Choroid plexus epithelial cell (primary cell): ENCODE results near the gene SCUBE1.
"Not testable (repeated sequence)": the region's sequence is repeated elsewhere in the genome, so short reads cannot be mapped to it uniquely, and the experiment has no call there.

ENCODE experiments used
- DNase-seq: peaks from one replicate; pipeline ENCODE4 v3.0.0-alpha.2; 2010; ENCODE audit warnings: low read depth
- H3K4me3 ChIP-seq: 2 replicates; pipeline ENCODE4 v1.5.1; 2011; ENCODE audit warnings: low read depth, mild to moderate bottlenecking, control low read depth, low read length, moderate library complexity
- TF ChIP-seq, protein P1 (sequence below): conservative IDR thresholded peaks from 2 replicates; pipeline ENCODE4 v1.5.1; 2011; ENCODE audit warnings: low read depth, mild to moderate bottlenecking, control low read depth, inconsistent platforms, low read length, moderate library complexity

Gene SCUBE1

DNA sequence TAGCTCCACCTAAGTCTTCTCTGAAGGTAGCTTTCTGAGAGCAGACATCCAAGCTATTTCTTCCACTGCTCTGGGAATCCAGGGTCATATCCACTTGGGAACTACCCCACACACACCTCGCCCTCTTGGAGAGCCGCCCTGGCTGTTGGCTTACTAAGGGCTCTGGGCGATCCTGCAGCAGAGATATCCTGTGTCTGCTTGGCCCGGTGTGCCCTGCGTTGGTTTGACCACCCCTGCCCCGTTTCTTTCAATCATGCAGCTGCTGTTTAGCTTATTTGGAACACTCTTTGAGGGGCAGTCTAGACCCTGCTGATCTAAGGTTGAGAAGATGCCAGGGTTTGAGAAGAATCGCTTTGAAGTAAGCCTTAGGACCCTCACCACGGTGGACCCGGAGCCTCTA is 17.4 kb upstream of the SCUBE1 start:
- TF ChIP-seq, protein P1, sequence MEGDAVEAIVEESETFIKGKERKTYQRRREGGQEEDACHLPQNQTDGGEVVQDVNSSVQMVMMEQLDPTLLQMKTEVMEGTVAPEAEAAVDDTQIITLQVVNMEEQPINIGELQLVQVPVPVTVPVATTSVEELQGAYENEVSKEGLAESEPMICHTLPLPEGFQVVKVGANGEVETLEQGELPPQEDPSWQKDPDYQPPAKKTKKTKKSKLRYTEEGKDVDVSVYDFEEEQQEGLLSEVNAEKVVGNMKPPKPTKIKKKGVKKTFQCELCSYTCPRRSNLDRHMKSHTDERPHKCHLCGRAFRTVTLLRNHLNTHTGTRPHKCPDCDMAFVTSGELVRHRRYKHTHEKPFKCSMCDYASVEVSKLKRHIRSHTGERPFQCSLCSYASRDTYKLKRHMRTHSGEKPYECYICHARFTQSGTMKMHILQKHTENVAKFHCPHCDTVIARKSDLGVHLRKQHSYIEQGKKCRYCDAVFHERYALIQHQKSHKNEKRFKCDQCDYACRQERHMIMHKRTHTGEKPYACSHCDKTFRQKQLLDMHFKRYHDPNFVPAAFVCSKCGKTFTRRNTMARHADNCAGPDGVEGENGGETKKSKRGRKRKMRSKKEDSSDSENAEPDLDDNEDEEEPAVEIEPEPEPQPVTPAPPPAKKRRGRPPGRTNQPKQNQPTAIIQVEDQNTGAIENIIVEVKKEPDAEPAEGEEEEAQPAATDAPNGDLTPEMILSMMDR = no peak
- no peak for DNase-seq
- no peak overlapping the region for H3K4me3 ChIP-seq

DNA sequence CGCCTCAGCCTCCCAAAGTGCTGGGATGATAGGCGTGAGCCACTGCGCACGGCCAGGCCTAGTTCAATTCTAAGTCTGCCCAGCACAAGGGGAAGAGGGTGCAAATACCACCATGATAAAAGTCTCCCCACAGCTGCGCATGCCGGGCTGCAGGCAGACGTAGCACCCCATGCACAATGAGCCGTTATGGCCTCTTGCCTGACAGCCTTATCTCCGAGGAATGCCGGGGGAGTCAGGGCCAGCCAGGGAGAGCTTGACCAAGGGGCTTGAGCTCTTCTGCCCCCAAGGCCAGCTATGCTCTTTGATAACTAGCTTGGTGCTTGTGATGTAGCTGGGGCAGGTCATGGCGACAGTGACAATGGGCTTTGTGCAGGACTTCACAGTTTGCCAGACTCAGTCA is 13.7 kb upstream of the SCUBE1 start:
- TF ChIP-seq, protein P1 = no peak

DNA sequence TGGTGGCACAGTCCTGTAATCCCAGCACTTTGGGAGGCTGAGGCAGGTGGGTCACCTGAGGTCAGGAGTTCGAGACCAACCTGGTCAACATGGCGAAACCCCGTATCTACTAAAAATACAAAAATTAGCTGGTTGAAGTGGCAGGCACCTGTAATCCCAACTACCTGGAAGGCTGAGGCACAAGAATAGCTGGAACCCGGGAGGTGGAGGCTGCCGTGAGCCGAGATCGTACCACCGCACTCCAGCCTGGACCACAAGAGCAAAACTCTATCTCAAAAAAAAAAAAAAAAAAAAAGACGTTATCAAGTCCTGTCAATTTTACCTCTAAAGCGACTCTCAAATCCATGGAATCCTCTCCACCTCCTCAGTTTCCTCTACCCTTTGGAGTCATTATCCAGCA is 12.5 kb upstream of the SCUBE1 start:
- not testable (repeated sequence) for DNase-seq, H3K4me3 ChIP-seq

More for the DNA sequence above, 13.7 kb upstream of the SCUBE1 start:
- no peak for DNase-seq
- H3K4me3 ChIP-seq = no peak overlapping the region

DNA sequence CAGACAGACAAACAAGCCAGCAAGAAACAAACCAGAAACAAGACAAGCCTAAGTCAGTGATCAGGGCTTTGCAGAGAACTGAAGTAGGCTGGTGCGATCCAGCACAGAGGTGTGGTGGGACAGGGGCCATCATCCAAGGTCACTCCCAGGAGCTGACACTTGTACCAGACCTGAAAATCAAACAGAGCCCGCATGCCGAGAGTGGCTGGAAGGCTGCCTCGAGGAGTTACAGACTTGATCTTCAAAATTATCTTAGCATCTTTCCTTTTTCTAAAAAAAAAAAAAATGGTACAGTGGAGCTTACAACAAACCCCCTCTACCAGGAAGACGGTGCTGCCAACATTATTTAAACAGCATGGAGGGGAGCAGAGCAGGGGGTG is 8.8 kb upstream of the SCUBE1 start:
- TF ChIP-seq, protein P1 = no peak
- no peak for DNase-seq
- H3K4me3 ChIP-seq = no peak overlapping the region

DNA sequence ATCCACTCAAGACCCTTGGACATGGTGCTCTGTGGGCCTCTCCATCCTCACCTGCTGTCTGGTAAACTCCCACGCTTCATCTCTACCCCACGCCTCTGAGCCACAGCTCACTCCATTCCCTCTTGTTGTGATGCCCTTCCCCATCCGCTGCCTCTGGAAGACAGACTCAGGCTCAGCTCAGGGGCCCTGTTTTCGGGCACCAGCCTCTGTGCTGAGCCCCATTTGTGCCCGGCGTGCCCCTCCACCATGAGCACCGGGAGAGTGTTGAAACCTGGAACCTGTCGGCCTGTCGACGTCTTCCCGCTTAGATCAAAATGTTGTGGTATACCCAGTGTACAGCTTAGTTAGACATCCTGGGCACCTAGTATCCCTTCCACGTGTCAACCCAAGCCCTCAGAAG is 6.5 kb upstream of the SCUBE1 start:
- no peak for DNase-seq
- no peak overlapping the region for H3K4me3 ChIP-seq
- TF ChIP-seq, protein P1 = no peak

DNA sequence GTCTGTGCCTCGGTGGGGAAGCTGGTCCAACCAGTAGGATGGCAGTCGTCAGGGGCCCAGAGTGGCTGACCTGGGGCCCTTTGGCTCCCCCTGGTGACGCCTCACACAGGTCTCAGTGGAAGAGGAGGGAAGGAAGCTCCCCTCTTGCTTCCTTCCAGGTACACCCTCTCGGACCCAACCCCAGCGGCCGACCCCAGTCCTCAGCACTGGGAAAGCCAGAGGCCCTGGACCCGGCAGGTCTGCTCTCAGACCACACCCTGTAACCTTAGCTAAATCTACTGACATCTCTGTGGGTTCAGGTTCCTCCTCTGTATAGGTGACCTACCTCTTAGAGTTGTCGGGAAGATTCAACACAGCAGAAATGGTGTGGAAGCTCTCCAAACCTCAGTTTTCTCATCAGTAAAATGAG is 3.4 kb upstream of the SCUBE1 start:
- TF ChIP-seq, protein P1 = peak; percentile 75
- no peak overlapping the region for H3K4me3 ChIP-seq
- DNase-seq = peak; percentile 33

DNA sequence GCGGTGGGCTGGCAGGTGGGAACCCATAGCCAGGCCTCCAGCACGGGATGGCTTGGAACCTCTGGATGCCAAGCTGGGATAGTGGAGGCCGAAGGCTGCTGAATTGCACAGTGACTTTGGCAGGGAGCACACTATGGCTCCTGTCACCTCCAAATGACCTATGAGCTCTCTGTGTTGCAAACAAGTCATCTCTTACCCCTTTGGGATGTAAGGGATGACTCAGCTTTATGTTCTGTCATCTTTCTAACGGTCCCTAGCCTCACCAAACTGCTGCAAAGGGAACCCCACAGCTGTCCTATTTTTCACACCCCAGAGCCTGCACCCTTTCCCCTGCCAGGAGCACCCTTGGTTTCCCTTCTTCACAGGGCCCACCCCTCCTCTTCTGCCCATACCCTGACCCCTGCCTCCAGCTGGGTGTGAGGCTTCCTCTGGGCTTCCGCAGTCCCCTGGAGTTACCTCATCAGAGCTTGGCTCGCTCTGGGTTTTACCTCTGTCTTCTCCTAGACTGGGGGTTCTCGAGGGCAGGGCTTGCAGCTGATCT is 2.7 kb upstream of the SCUBE1 start:
- no peak overlapping the region for H3K4me3 ChIP-seq
- no peak for DNase-seq
- TF ChIP-seq, protein P1 = no peak
